GM12891 (cell line): ENCODE measurements around the gene ZFAND3.

Source experiments
- POLR2A ChIP-seq: IDR thresholded peaks from 2 replicates; pipeline ENCODE4 v1.6.1; 2011; ENCODE audit warnings: low read depth, low read length, control low read depth
- POLR2AphosphoS5 ChIP-seq: IDR thresholded peaks from 2 replicates; pipeline ENCODE4 v1.6.1; 2011; ENCODE audit warnings: low read depth, low read length, control low read depth

DNA sequence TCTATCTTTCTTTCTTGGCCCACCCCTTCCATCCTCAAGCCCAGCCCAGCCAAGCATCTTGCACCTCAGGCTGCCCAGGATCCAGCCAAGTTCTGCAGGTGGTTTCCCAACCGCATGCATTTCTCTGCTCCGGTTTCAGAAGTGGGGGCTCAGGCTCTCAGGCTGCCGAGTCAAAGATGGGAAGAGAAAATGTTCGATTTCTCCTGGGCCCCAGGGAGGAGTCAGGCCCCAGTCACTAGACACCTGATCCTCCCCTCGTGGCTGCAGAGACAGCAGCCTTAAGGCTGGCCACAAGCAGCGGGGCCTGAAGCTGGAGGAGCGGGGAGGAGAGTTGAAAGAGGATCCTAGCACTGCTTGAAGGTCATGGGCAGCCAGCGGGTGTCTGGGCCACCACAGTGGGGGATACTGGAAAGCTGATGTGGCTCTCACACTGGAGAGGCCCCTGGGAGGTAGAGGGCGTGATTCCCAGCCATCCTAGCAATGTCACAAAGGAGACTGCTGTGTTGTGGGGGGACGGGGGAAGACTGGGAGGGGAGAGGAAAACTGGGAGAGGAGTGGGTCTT, 42.2 kb upstream of the ZFAND3 start:
- TF ChIP-seq POLR2A (no peak), POLR2AphosphoS5 (no peak)
